IMR-90 (cell line): ENCODE results near the gene SLIT3. TPM values are rescaled to one million over a fixed set of nuclear protein-coding genes. Genes with fewer than 3 reads are reported as not detected.

Experiments
- ATAC-seq: fragments of 200-7000 bp; cut with Tn5 transposase; 2 replicates; pipeline ENCODE4 v1.9.1; 2020; ENCODE audit warnings: low read depth, mild to moderate bottlenecking, moderate library complexity
- BruUV-seq: library from RNA; stranded (reverse); fragments of 400-500 nt; replicated peaks from 2 replicates; lab custom pipeline; 2021; lab: Mats Ljungman, UMichigan
- CTCF ChIA-PET: fragments of 300-600 bp; formaldehyde crosslinking; extraction: SDS; loops from one replicate; lab custom pipeline; 2021; ENCODE audit warnings: antibody characterized with exemption; lab: Yijun Ruan, JAX
- POLR2A ChIA-PET: fragments of 300-600 bp; sonication (Branson Sonifier 250); formaldehyde crosslinking; loops from one replicate; lab custom pipeline; 2022; ENCODE audit warnings: antibody characterized with exemption; ENCODE audit not compliant: unreplicated experiment; lab: Charles Lee
- DNase-seq: peaks from one replicate; pipeline ENCODE4 v3.0.0; 2013
- H2AFZ ChIP-seq: replicated peaks from 2 replicates; pipeline ENCODE3; 2013; ENCODE audit warnings: low read length, mild to moderate bottlenecking; ENCODE audit not compliant: poor library complexity
- H2AK5ac ChIP-seq: 2 replicates; pipeline ENCODE4 v1.6.1; 2013; ENCODE audit warnings: low read depth, low read length, inconsistent platforms
- H2AK9ac ChIP-seq: replicated peaks from 2 replicates; pipeline ENCODE3; 2013; ENCODE audit warnings: mild to moderate bottlenecking, low read depth, low read length, moderate library complexity; ENCODE audit not compliant: poor library complexity
- H2BK120ac ChIP-seq: 2 replicates; pipeline ENCODE4 v1.6.1; 2013; ENCODE audit warnings: low read depth, low read length, inconsistent platforms
- H2BK15ac ChIP-seq: 3 replicates; pipeline ENCODE4 v1.6.1; 2013; ENCODE audit warnings: low read depth, low read length, inconsistent platforms
- H2BK20ac ChIP-seq: 2 replicates; pipeline ENCODE4 v1.6.1; 2013; ENCODE audit warnings: low read depth, mild to moderate bottlenecking, inconsistent platforms, low read length, moderate library complexity
- H2BK5ac ChIP-seq: 2 replicates; pipeline ENCODE4 v1.6.1; 2013; ENCODE audit warnings: mild to moderate bottlenecking, low read depth, low read length, inconsistent platforms; ENCODE audit not compliant: poor library complexity, severe bottlenecking
- H3K14ac ChIP-seq: replicated peaks from 2 replicates; pipeline ENCODE4 v1.6.1; 2013; ENCODE audit warnings: low read depth, low read length, inconsistent platforms
- H3K18ac ChIP-seq: 2 replicates; pipeline ENCODE4 v1.6.1; 2013; ENCODE audit warnings: low read depth, low read length, control low read depth
- H3K23ac ChIP-seq: 2 replicates; pipeline ENCODE4 v1.6.1; 2013; ENCODE audit warnings: low read depth, low read length, inconsistent platforms
- H3K27ac ChIP-seq: 2 replicates; pipeline ENCODE4 v1.5.1; 2013; ENCODE audit warnings: mild to moderate bottlenecking, control low read depth, low read length; ENCODE audit not compliant: insufficient read depth
- H3K27me3 ChIP-seq: 2 replicates; pipeline ENCODE4 v1.6.1; 2013; ENCODE audit warnings: low read length; ENCODE audit not compliant: control insufficient read depth, insufficient read depth
- H3K36me3 ChIP-seq: 2 replicates; pipeline ENCODE4 v1.6.1; 2013; ENCODE audit warnings: low read length, mixed read lengths; ENCODE audit not compliant: control insufficient read depth, insufficient read depth
- H3K4ac ChIP-seq: 2 replicates; pipeline ENCODE4 v1.6.1; 2013; ENCODE audit warnings: low read depth, low read length, inconsistent platforms
- H3K4me1 ChIP-seq: 2 replicates; pipeline ENCODE4 v1.6.1; 2013; ENCODE audit warnings: low read length, mixed read lengths; ENCODE audit not compliant: control insufficient read depth, insufficient read depth
- H3K4me2 ChIP-seq: 2 replicates; pipeline ENCODE4 v1.6.1; 2013; ENCODE audit warnings: low read depth, mild to moderate bottlenecking, control low read depth, low read length, moderate library complexity
- H3K4me3 ChIP-seq: 2 replicates; pipeline ENCODE4 v1.5.1; 2013; ENCODE audit warnings: low read depth, mild to moderate bottlenecking, control low read depth, low read length, moderate library complexity; ENCODE audit not compliant: insufficient read depth
- H3K56ac ChIP-seq: 2 replicates; pipeline ENCODE4 v1.6.1; 2013; ENCODE audit warnings: low read length, inconsistent platforms; ENCODE audit not compliant: insufficient read depth; ENCODE audit errors: extremely low read depth
- H3K79me1 ChIP-seq, 2 experiments: 2 replicates each; pipeline ENCODE4 v1.6.1; 2013; ENCODE audit warnings: low read length in 2 of 2, inconsistent platforms in 1 of 2, low read depth in 1 of 2
- H3K9ac ChIP-seq: 2 replicates; pipeline ENCODE4 v1.6.1; 2013; ENCODE audit warnings: low read depth, low read length, control low read depth
- H3K9me1 ChIP-seq: 2 replicates; pipeline ENCODE4 v1.6.1; 2013; ENCODE audit warnings: low read length, inconsistent platforms; ENCODE audit not compliant: insufficient read depth
- H3K9me3 ChIP-seq: 2 replicates; pipeline ENCODE4 v1.6.1; 2013; ENCODE audit warnings: low read length; ENCODE audit not compliant: control insufficient read depth, insufficient read depth
- H4K20me1 ChIP-seq: 2 replicates; pipeline ENCODE4 v1.6.1; 2013; ENCODE audit warnings: low read length, inconsistent platforms; ENCODE audit not compliant: insufficient read depth
- H4K5ac ChIP-seq: 2 replicates; pipeline ENCODE4 v1.6.1; 2013; ENCODE audit warnings: mild to moderate bottlenecking, low read depth, low read length, control low read depth
- H4K8ac ChIP-seq, 2 experiments: 2 replicates each; pipeline ENCODE4 v1.6.1; 2013; ENCODE audit warnings: low read depth in 2 of 2, low read length in 2 of 2, control low read depth in 1 of 2, inconsistent platforms in 1 of 2
- H4K91ac ChIP-seq: 2 replicates; pipeline ENCODE4 v1.6.1; 2013; ENCODE audit warnings: low read depth, low read length, inconsistent platforms; ENCODE audit not compliant: insufficient read depth
- BHLHE40 ChIP-seq: fragments of 150-350 bp; IDR thresholded peaks from 2 replicates; pipeline ENCODE4 v1.6.1; 2016; ENCODE audit warnings: mild to moderate bottlenecking, low read depth, low read length
- CEBPB ChIP-seq: IDR thresholded peaks from 2 replicates; pipeline ENCODE4 v1.6.1; 2012; ENCODE audit warnings: low read depth, low read length, improper control_type of control experiment
- CHD1 ChIP-seq: IDR thresholded peaks from 2 replicates; pipeline ENCODE4 v1.6.1; 2012; ENCODE audit warnings: low read depth, low read length, improper control_type of control experiment
- FOS ChIP-seq: fragments of 150-350 bp; IDR thresholded peaks from 2 replicates; pipeline ENCODE4 v1.6.1; 2016; ENCODE audit warnings: low read depth, low read length
- MAZ ChIP-seq: IDR thresholded peaks from 2 replicates; pipeline ENCODE4 v1.6.1; 2012; ENCODE audit warnings: low read depth, mild to moderate bottlenecking, low read length, improper control_type of control experiment, moderate library complexity, borderline replicate concordance
- MXI1 ChIP-seq: IDR thresholded peaks from 2 replicates; pipeline ENCODE4 v1.6.1; 2012; ENCODE audit warnings: low read depth, mild to moderate bottlenecking, low read length, moderate library complexity, borderline replicate concordance
- NFE2L2 ChIP-seq: fragments of 150-350 bp; IDR thresholded peaks from 2 replicates; pipeline ENCODE4 v1.6.1; 2016; ENCODE audit warnings: low read depth, mild to moderate bottlenecking, low read length
- POLR2A ChIP-seq: IDR thresholded peaks from 2 replicates; pipeline ENCODE4 v1.6.1; 2012; ENCODE audit warnings: mild to moderate bottlenecking, low read depth, low read length
- SMC3 ChIP-seq: fragments of 150-350 bp; IDR thresholded peaks from 2 replicates; pipeline ENCODE4 v1.6.1; 2016; ENCODE audit warnings: low read depth, mild to moderate bottlenecking, antibody characterized with exemption, low read length, moderate library complexity
- WGBS, 2 experiments: methylation state at CpG; one replicate each; pipeline versions ENCODE4 v1.1.5 to v1.1.7; 2013; ENCODE audit warnings: missing lambda C conversion rate in 2 of 2; ENCODE audit not compliant: insufficient read length in 1 of 2; ENCODE audit errors: extremely low coverage in 2 of 2; 5-methylcytosine and 5-hydroxymethylcytosine counted together
- dilution Hi-C: fragments of 300-500 bp; cut with HindIII; formaldehyde crosslinking; loops from one replicate; pipeline ENCODE4 v1.14.3; 2018; ENCODE audit warnings: low sequenced_read_pairs; ENCODE audit not compliant: unreplicated experiment
- in situ Hi-C: fragments of 300-500 bp; cut with MboI; formaldehyde crosslinking; loops from 3 replicates; pipeline ENCODE4 v1.14.3; 2019; ENCODE audit warnings: low sequenced_read_pairs, inconsistent platforms, mixed read lengths
- intact Hi-C: fragments of 100-400 bp; cut with micrococcal nuclease; formaldehyde crosslinking; loops from 2 replicates; pipeline ENCODE4 v1.10.0; 2022
- polyA plus RNA-seq, 3 experiments: library from polyadenylated mRNA; depleted of rRNA; stranded (reverse); fragments of >200 nt; gene quantifications; 2 replicates each; pipeline ENCODE4 v1.2.3, GENCODE V29; 2012; ENCODE audit warnings: low replicate concordance in 1 of 3
- total RNA-seq: library from RNA; depleted of rRNA; stranded (reverse); fragments of >200 nt; gene quantifications from 2 replicates; pipeline ENCODE4 v1.2.3, GENCODE V29; 2012
- TF ChIP-seq, protein P1 (sequence below): conservative IDR thresholded peaks from 2 replicates; pipeline ENCODE4 v1.5.1; 2012; ENCODE audit warnings: mild to moderate bottlenecking, low read depth, low read length, improper control_type of control experiment

SLIT3 gene
- total and polyA plus RNA-seq, 2 of the 4 experiments (the other 2 are of a cell fraction) = 0.18 to 0.50 TPM

DNA sequence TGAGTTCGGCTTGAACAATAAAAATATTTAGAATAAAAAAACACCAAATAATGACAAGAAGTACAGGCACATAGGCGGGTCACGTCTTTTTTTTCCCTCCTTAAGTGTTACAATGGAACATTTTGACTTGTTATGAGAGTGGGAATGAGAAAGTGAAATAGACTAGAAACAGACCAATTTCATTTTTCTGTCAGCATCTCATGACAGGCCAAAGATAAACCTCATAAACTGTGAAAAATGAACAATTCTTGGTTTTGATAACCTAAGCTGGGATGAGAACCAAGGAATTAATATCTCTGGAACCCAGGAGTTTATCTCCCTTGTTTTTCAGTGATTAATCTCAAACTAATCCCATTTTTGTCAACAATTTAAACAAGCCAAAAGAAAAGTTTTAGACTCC is 299.5 kb downstream of the SLIT3 start:
- no peak overlapping the region for H3K14ac ChIP-seq
- H3K18ac ChIP-seq = no peak overlapping the region
- H3K36me3 ChIP-seq = no peaks in the 10 kb centered on the region
- no peaks in the 10 kb centered on the region for H3K27me3 ChIP-seq
- no peak overlapping the region for H3K56ac ChIP-seq
- no peak overlapping the region for H2AK9ac ChIP-seq
- no peak overlapping the region for H4K5ac ChIP-seq
- H3K27ac ChIP-seq = no peak overlapping the region
- no peak overlapping the region for H3K9ac ChIP-seq
- WGBS, 2 experiments = no CpG with 5 or more reads among the region's 3 CpGs
- no peak overlapping the region for H2BK15ac ChIP-seq
- H3K23ac ChIP-seq = no peak overlapping the region
- dilution Hi-C loops (no loop called here), intact Hi-C loops (no loop called here), in situ Hi-C loops (no loop called here)
- no peaks in the 10 kb centered on the region for H3K9me1 ChIP-seq
- no peaks in the 10 kb centered on the region for H3K9me3 ChIP-seq
- H2BK120ac ChIP-seq = no peak overlapping the region
- no peak overlapping the region for H2AK5ac ChIP-seq
- no peak overlapping the region for H4K91ac ChIP-seq
- H2BK20ac ChIP-seq = no peak overlapping the region
- H3K4ac ChIP-seq = no peak overlapping the region
- H4K8ac ChIP-seq = no peak overlapping the region
- H2BK5ac ChIP-seq = no peak overlapping the region
- TF ChIP-seq SMC3 = no peak
- TF ChIP-seq NFE2L2 = no peak
- no peak for TF ChIP-seq MAZ
- TF ChIP-seq POLR2A = no peak
- TF ChIP-seq BHLHE40 = no peak
- TF ChIP-seq MXI1 = no peak
- no peak for TF ChIP-seq CEBPB
- TF ChIP-seq CHD1 = no peak
- TF ChIP-seq FOS = no peak
- TF ChIP-seq, protein P1, sequence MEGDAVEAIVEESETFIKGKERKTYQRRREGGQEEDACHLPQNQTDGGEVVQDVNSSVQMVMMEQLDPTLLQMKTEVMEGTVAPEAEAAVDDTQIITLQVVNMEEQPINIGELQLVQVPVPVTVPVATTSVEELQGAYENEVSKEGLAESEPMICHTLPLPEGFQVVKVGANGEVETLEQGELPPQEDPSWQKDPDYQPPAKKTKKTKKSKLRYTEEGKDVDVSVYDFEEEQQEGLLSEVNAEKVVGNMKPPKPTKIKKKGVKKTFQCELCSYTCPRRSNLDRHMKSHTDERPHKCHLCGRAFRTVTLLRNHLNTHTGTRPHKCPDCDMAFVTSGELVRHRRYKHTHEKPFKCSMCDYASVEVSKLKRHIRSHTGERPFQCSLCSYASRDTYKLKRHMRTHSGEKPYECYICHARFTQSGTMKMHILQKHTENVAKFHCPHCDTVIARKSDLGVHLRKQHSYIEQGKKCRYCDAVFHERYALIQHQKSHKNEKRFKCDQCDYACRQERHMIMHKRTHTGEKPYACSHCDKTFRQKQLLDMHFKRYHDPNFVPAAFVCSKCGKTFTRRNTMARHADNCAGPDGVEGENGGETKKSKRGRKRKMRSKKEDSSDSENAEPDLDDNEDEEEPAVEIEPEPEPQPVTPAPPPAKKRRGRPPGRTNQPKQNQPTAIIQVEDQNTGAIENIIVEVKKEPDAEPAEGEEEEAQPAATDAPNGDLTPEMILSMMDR = no peak
- no peaks in the 10 kb centered on the region for H3K4me1 ChIP-seq
- POLR2A ChIA-PET = no interaction called here
- H3K4me2 ChIP-seq = no peak overlapping the region
- no peaks in the 10 kb centered on the region for H3K79me1 ChIP-seq
- ATAC-seq = no peak
- no peak overlapping the region for H2AFZ ChIP-seq
- no peak overlapping the region for H3K4me3 ChIP-seq
- BruUV-seq = no TSS peak
- no peak for DNase-seq
- CTCF ChIA-PET = no interaction called here
- no peaks in the 10 kb centered on the region for H4K20me1 ChIP-seq
